ENCODE results near the gene ATP13A3.

DNA sequence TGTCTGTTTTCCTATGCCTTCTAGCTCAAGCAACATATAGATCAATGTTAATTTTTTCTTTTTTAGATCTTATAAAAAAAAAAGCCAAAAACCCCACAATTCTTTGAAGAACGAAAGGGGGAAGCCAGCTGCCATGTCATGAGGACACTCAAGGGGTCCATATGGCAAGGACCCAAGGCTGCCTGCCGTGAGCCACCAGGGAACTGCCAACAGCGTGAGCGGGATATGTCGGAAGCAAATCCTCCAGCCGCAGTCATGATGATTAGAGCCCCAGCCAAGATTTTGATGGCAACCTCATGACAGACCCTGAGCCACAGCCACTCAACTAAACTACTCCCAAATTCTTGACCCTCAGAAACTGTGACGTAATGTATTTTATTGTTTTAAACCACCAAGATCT, 94.2 kb downstream of the ATP13A3 start:
- TF ChIP-seq, protein P1, sequence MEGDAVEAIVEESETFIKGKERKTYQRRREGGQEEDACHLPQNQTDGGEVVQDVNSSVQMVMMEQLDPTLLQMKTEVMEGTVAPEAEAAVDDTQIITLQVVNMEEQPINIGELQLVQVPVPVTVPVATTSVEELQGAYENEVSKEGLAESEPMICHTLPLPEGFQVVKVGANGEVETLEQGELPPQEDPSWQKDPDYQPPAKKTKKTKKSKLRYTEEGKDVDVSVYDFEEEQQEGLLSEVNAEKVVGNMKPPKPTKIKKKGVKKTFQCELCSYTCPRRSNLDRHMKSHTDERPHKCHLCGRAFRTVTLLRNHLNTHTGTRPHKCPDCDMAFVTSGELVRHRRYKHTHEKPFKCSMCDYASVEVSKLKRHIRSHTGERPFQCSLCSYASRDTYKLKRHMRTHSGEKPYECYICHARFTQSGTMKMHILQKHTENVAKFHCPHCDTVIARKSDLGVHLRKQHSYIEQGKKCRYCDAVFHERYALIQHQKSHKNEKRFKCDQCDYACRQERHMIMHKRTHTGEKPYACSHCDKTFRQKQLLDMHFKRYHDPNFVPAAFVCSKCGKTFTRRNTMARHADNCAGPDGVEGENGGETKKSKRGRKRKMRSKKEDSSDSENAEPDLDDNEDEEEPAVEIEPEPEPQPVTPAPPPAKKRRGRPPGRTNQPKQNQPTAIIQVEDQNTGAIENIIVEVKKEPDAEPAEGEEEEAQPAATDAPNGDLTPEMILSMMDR (IDR thresholded peaks at IDR 0.05) = no peak
- no peak for TF ChIP-seq POLR2A (IDR thresholded peaks at IDR 0.05)

All from heart left ventricle (tissue), 13 donors.